HG03066 (cell line): ENCODE results near the gene PTPRZ1.

ENCODE experiments used
- ATAC-seq: cut with Tn5 transposase; IDR thresholded peaks from one replicate; pipeline ENCODE4 v1.9.1; 2021; ENCODE audit warnings: low read depth; ENCODE audit not compliant: unreplicated experiment

The PTPRZ1 gene

GRCh38 chr7:121872831-121873288 is at the start of gene PTPRZ1:
Gene PTPRZ1 (plus strand): TSS chr7:121873161. CDS start chr7:121873500, 339 bp downstream.
- no peak for ATAC-seq

- ATAC-seq, result no peak
These were observed 48.7 kb upstream of the PTPRZ1 start for GRCh38 chr7:121824276-121824675.

GRCh38 chr7:121831351-121831750 is 41.6 kb upstream of the PTPRZ1 start:
- ATAC-seq, result no peak

GRCh38 chr7:121831801-121832200 is 41.2 kb upstream of the PTPRZ1 start:
- no peak for ATAC-seq

GRCh38 chr7:121832347-121832746 is 40.6 kb upstream of the PTPRZ1 start:
- ATAC-seq, result no peak

- ATAC-seq, result no peak
These were observed 39.0 kb upstream of the PTPRZ1 start for GRCh38 chr7:121833991-121834390.

GRCh38 chr7:121837462-121837861 is 35.5 kb upstream of the PTPRZ1 start:
- no peak for ATAC-seq

GRCh38 chr7:121847041-121847440 is 25.9 kb upstream of the PTPRZ1 start:
- no peak for ATAC-seq

- no peak for ATAC-seq
These were observed 19.7 kb upstream of the PTPRZ1 start for GRCh38 chr7:121853307-121853706.

GRCh38 chr7:121860953-121861352 is 12.0 kb upstream of the PTPRZ1 start:
- ATAC-seq, result no peak

- ATAC-seq, result no peak
These were observed 10.4 kb upstream of the PTPRZ1 start for GRCh38 chr7:121862591-121862990.

GRCh38 chr7:121871188-121871587 is 1.8 kb upstream of the PTPRZ1 start:
- ATAC-seq, result no peak

- no peak for ATAC-seq
These were observed 581 bp downstream of the PTPRZ1 start for GRCh38 chr7:121873289-121874194.

GRCh38 chr7:121874298-121874697 is 1.3 kb downstream of the PTPRZ1 start:
- no peak for ATAC-seq

GRCh38 chr7:121875203-121875602 is 2.2 kb downstream of the PTPRZ1 start:
- no peak for ATAC-seq

GRCh38 chr7:121876656-121877500 is 3.9 kb downstream of the PTPRZ1 start:
- ATAC-seq, result no peak

- ATAC-seq, result no peak
These were observed 6.0 kb downstream of the PTPRZ1 start for GRCh38 chr7:121878918-121879464.

- no peak for ATAC-seq
These were observed 6.6 kb downstream of the PTPRZ1 start for GRCh38 chr7:121879544-121879943.

GRCh38 chr7:121882731-121883130 is 9.8 kb downstream of the PTPRZ1 start:
- no peak for ATAC-seq

- no peak for ATAC-seq
These were observed 12.4 kb downstream of the PTPRZ1 start for GRCh38 chr7:121885166-121885920.
